Endothelial cell of umbilical vein (primary cell): Measurements from ENCODE around the gene CTDSP1. TPM values are rescaled to one million over a fixed set of nuclear protein-coding genes. Genes with fewer than 3 reads are reported as not detected.

Experiments used
- BruUV-seq: library from RNA; stranded (reverse); fragments of 400-500 nt; replicated peaks from 2 replicates; lab custom pipeline; 2021; lab: Mats Ljungman, UMichigan
- CTCF ChIA-PET: fragments of 300-600, 350-600 bp; sonication (Branson Sonifier 250); formaldehyde crosslinking; loops from one replicate; lab custom pipeline; 2021; ENCODE audit warnings: antibody characterized with exemption, inconsistent platforms; lab: Charles Lee
- POLR2A ChIA-PET: fragments of 300-600, 350-600 bp; sonication (Branson Sonifier 250); formaldehyde crosslinking; loops from one replicate; lab custom pipeline; 2021; ENCODE audit warnings: antibody characterized with exemption, inconsistent platforms; lab: Charles Lee
- DNase-seq: peaks from one replicate; pipeline ENCODE4 v3.0.0-alpha.2; 2011; ENCODE audit warnings: low read depth, low spot score
- FAIRE-seq: peaks from 2 replicates; lab custom pipeline; 2011; peaks lifted over from hg19 to GRCh38; lab: Jason Lieb, UNC
- H2AFZ ChIP-seq: 2 replicates; pipeline ENCODE4 v1.6.0; 2012; ENCODE audit warnings: low read depth, low read length, control low read depth, inconsistent platforms
- H3K27ac ChIP-seq: 2 replicates; pipeline ENCODE4 v1.5.1; 2011; ENCODE audit warnings: low read depth, mild to moderate bottlenecking, control low read depth, low read length, moderate library complexity; ENCODE audit not compliant: insufficient read depth
- H3K27me3 ChIP-seq, 2 experiments: 2 replicates each; pipeline versions ENCODE4 v1.6.0 to v1.6.1; 2011; ENCODE audit warnings: low read length in 2 of 2, mixed read lengths in 1 of 2; ENCODE audit not compliant: control insufficient read depth in 2 of 2, insufficient read depth in 2 of 2
- H3K36me3 ChIP-seq, 2 experiments: 2 replicates in 1 of 2; 3 replicates in 1 of 2; pipeline ENCODE4 v1.5.1; 2011; ENCODE audit warnings: low read length in 2 of 2, mild to moderate bottlenecking in 1 of 2, moderate library complexity in 1 of 2; ENCODE audit not compliant: control insufficient read depth in 2 of 2, insufficient read depth in 2 of 2; ENCODE audit errors: extremely low read depth in 1 of 2
- H3K4me1 ChIP-seq: 3 replicates; pipeline ENCODE4 v1.5.1; 2011; ENCODE audit warnings: mild to moderate bottlenecking, low read length; ENCODE audit not compliant: control insufficient read depth, insufficient read depth; ENCODE audit errors: extremely low read depth
- H3K4me2 ChIP-seq: 2 replicates; pipeline ENCODE4 v1.6.1; 2011; ENCODE audit warnings: low read length, control low read depth, mixed read lengths; ENCODE audit not compliant: insufficient read depth
- H3K4me3 ChIP-seq, 3 experiments: fragments of 200-600 bp in 1 of 3; sonication (generic), shearing (Covaris generic) in 1 of 3; replicated peaks in 1 of 3; 2 replicates each; pipeline ENCODE4 v1.5.1; 2011 to 2016; ENCODE audit warnings: control low read depth in 3 of 3, low read length in 3 of 3, mild to moderate bottlenecking in 2 of 3, inconsistent platforms in 1 of 3, low read depth in 1 of 3, moderate library complexity in 1 of 3; ENCODE audit not compliant: insufficient read depth in 1 of 3
- H3K79me2 ChIP-seq: 2 replicates; pipeline ENCODE4 v1.6.0; 2012; ENCODE audit warnings: low read length, inconsistent platforms; ENCODE audit not compliant: control insufficient read depth, insufficient read depth
- H3K9ac ChIP-seq: replicated peaks from 2 replicates; pipeline ENCODE3; 2011; ENCODE audit warnings: low read length, control low read depth; ENCODE audit not compliant: insufficient read depth; ENCODE audit errors: extremely low read depth
- H3K9me1 ChIP-seq: replicated peaks from 3 replicates; pipeline ENCODE4 v1.6.0; 2011; ENCODE audit warnings: mild to moderate bottlenecking, low read length; ENCODE audit not compliant: control insufficient read depth, insufficient read depth; ENCODE audit errors: extremely low read depth
- H3K9me3 ChIP-seq: replicated peaks from 2 replicates; pipeline ENCODE4 v1.5.1; 2012; ENCODE audit warnings: low read length, inconsistent platforms; ENCODE audit not compliant: control insufficient read depth, insufficient read depth
- H4K20me1 ChIP-seq: replicated peaks from 2 replicates; pipeline ENCODE3; 2011; ENCODE audit warnings: mild to moderate bottlenecking, low read length; ENCODE audit not compliant: control insufficient read depth, insufficient read depth; ENCODE audit errors: extremely low read depth
- EZH2 ChIP-seq: IDR thresholded peaks from 2 replicates; pipeline ENCODE4 v1.6.1; 2012; ENCODE audit warnings: borderline replicate concordance, low read depth, mild to moderate bottlenecking, moderate library complexity, low read length, inconsistent platforms; ENCODE audit not compliant: severe bottlenecking
- FOS ChIP-seq: IDR thresholded peaks from 2 replicates; pipeline ENCODE4 v1.6.1; 2011; ENCODE audit warnings: mild to moderate bottlenecking, low read length, moderate library complexity, borderline replicate concordance; ENCODE audit not compliant: insufficient read depth
- GATA2 ChIP-seq: IDR thresholded peaks from 2 replicates; pipeline ENCODE4 v1.7.0; 2011; ENCODE audit warnings: low read depth, mild to moderate bottlenecking, moderate library complexity, mixed read lengths, low read length; ENCODE audit not compliant: insufficient read length, insufficient read depth
- JUN ChIP-seq: IDR thresholded peaks from 2 replicates; pipeline ENCODE4 v1.6.1; 2011; ENCODE audit warnings: borderline replicate concordance, low read depth; ENCODE audit not compliant: insufficient read length, insufficient read depth
- MYC ChIP-seq: IDR thresholded peaks from one replicate; pipeline ENCODE4 v1.6.1; 2011; ENCODE audit warnings: mild to moderate bottlenecking, low read depth, low read length
- POLR2A ChIP-seq: IDR thresholded peaks from 2 replicates; pipeline ENCODE4 v1.6.1; 2012; ENCODE audit warnings: low read depth, mild to moderate bottlenecking, control low read depth, low read length
- POLR2AphosphoS5 ChIP-seq: IDR thresholded peaks from 2 replicates; pipeline ENCODE4 v1.6.1; 2012; ENCODE audit warnings: low read depth, mild to moderate bottlenecking, control low read depth, low read length, moderate library complexity; ENCODE audit not compliant: insufficient read depth
- dilution Hi-C: fragments of 300-500 bp; cut with MboI; formaldehyde crosslinking; loops from one replicate; pipeline ENCODE4 v1.15.0; 2019; ENCODE audit warnings: low sequenced_read_pairs; ENCODE audit not compliant: extremely low pct_ligation_motif_present
- intact Hi-C: fragments of 100-400 bp; cut with micrococcal nuclease; formaldehyde crosslinking; loops from one replicate; pipeline ENCODE4 v1.10.0; 2022
- polyA plus RNA-seq, 4 experiments: library from polyadenylated mRNA; depleted of rRNA in 3 of 4; stranded (reverse) in 3 of 4; unstranded in 1 of 4; fragments of >200 nt; gene quantifications; 2 replicates each; pipeline versions ENCODE4 v1.2.1 to v1.2.3, GENCODE V29; 2011 to 2012; ENCODE audit warnings: missing spikeins in 1 of 4
- total RNA-seq: library from RNA; stranded (reverse); gene quantifications from 2 replicates; pipeline ENCODE4 v1.2.3, GENCODE V29; 2021
- TF ChIP-seq, protein P1 (sequence below): IDR thresholded peaks from 2 replicates; pipeline ENCODE4 v1.6.1; 2011; ENCODE audit not compliant: insufficient read depth, insufficient read length
- TF ChIP-seq, protein P2 (sequence below), 2 donors: IDR thresholded peaks; 1 replicate in 1 of 2; 2 replicates in 1 of 2; pipeline ENCODE4 v1.5.1; 2011; ENCODE audit warnings: low read length in 2 of 2, mild to moderate bottlenecking in 2 of 2, moderate library complexity in 2 of 2, control low read depth in 1 of 2, inconsistent platforms in 1 of 2, low read depth in 1 of 2; ENCODE audit not compliant: insufficient read depth in 1 of 2; ENCODE audit errors: extremely low read depth in 1 of 2

The CTDSP1 gene
- total and polyA plus RNA-seq, 2 donors (not counting 3 experiments of a cell fraction or from before 2014, with no cell fraction given) = 86.1 to 112 TPM

GRCh38 chr2:218430721-218431120, 31.1 kb downstream of the CTDSP1 start:
- BruUV-seq = no TSS peak
- Histone ChIP-seq H3K27me3 (no peaks in the 10 kb centered on the region), H4K20me1 (no peaks in the 10 kb centered on the region), H3K4me3 (no peak overlapping the region), H3K9me3 (no peaks in the 10 kb centered on the region), H3K9ac (no peak overlapping the region), H3K36me3 (no peaks in the 10 kb centered on the region), H3K4me1 (no peaks in the 10 kb centered on the region), H3K27ac (no peak overlapping the region), H3K9me1 (no peaks in the 10 kb centered on the region), H3K79me2 (no peaks in the 10 kb centered on the region), H2AFZ (no peak overlapping the region), H3K4me2 (no peak overlapping the region)
- TF ChIP-seq, protein P1, sequence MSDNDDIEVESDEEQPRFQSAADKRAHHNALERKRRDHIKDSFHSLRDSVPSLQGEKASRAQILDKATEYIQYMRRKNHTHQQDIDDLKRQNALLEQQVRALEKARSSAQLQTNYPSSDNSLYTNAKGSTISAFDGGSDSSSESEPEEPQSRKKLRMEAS = no peak
- TF ChIP-seq FOS (no peak), POLR2AphosphoS5 (no peak), POLR2A (no peak), JUN (no peak), EZH2 (no peak), MYC (no peak), GATA2 (no peak)
- TF ChIP-seq, protein P2, sequence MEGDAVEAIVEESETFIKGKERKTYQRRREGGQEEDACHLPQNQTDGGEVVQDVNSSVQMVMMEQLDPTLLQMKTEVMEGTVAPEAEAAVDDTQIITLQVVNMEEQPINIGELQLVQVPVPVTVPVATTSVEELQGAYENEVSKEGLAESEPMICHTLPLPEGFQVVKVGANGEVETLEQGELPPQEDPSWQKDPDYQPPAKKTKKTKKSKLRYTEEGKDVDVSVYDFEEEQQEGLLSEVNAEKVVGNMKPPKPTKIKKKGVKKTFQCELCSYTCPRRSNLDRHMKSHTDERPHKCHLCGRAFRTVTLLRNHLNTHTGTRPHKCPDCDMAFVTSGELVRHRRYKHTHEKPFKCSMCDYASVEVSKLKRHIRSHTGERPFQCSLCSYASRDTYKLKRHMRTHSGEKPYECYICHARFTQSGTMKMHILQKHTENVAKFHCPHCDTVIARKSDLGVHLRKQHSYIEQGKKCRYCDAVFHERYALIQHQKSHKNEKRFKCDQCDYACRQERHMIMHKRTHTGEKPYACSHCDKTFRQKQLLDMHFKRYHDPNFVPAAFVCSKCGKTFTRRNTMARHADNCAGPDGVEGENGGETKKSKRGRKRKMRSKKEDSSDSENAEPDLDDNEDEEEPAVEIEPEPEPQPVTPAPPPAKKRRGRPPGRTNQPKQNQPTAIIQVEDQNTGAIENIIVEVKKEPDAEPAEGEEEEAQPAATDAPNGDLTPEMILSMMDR (IDR thresholded peaks at IDR 0.05; ENCODE audit: extremely low read depth in 1 of 2, insufficient read depth in 1 of 2, low read depth in 1 of 2, low read length in 2 of 2) = no peak
- ChIA-PET CTCF (interaction anchor here (1.0 to 1.6 kb wide), 4 partner anchors 10 to 297 kb away, joined by 3 to 5 read pairs (median 4); no protein-coding TSS in a partner anchor), POLR2A (no interaction called here)
- no peak for DNase-seq
- intact Hi-C loops = no loop called here
- FAIRE-seq = no peak
- dilution Hi-C loops = no loop called here
